Measurements from ENCODE around the gene SDK1.

The SDK1 gene

GRCh38 chr7:3971323-3971722 lies 670.3 kb downstream of the SDK1 start:
- peaks cover 17% of the 10 kb centered on the region for H3K27me3 Mint-ChIP-seq (ENCODE audit: low read depth)
- H3K27ac Mint-ChIP-seq = no peak overlapping the region
- H3K4me3 Mint-ChIP-seq = no peak overlapping the region
- no peak for TF ChIP-seq CTCF (IDR thresholded peaks at IDR 0.05; ENCODE audit: unreplicated experiment in 3 of 3)
- H3K4me1 Mint-ChIP-seq = peaks cover 18% of the 10 kb centered on the region
- peaks cover 6% of the 10 kb centered on the region for H3K9me3 Mint-ChIP-seq
- peaks cover 32% of the 10 kb centered on the region for H3K36me3 Mint-ChIP-seq (ENCODE audit: low read depth)

GRCh38 chr7:3973264-3973663 lies 672.2 kb downstream of the SDK1 start:
- no peak for TF ChIP-seq CTCF (IDR thresholded peaks at IDR 0.05; ENCODE audit: unreplicated experiment in 3 of 3)
- no peak overlapping the region for H3K27ac Mint-ChIP-seq
- peaks cover 42% of the 10 kb centered on the region for H3K36me3 Mint-ChIP-seq (ENCODE audit: low read depth)
- peaks cover 18% of the 10 kb centered on the region for H3K4me1 Mint-ChIP-seq
- peaks cover 15% of the 10 kb centered on the region for H3K9me3 Mint-ChIP-seq
- H3K4me3 Mint-ChIP-seq = no peak overlapping the region
- H3K27me3 Mint-ChIP-seq (ENCODE audit: low read depth) = peaks cover 12% of the 10 kb centered on the region

GRCh38 chr7:3974329-3974728 lies 673.3 kb downstream of the SDK1 start:
- no peak overlapping the region for H3K27ac Mint-ChIP-seq
- H3K4me3 Mint-ChIP-seq = no peak overlapping the region
- H3K4me1 Mint-ChIP-seq = peaks cover 18% of the 10 kb centered on the region
- no peak for TF ChIP-seq CTCF (IDR thresholded peaks at IDR 0.05; ENCODE audit: unreplicated experiment in 3 of 3)
- H3K27me3 Mint-ChIP-seq (ENCODE audit: low read depth) = peaks cover 11% of the 10 kb centered on the region
- peaks cover 42% of the 10 kb centered on the region for H3K36me3 Mint-ChIP-seq (ENCODE audit: low read depth)
- peaks cover 17% of the 10 kb centered on the region for H3K9me3 Mint-ChIP-seq

GRCh38 chr7:3975371-3975770 lies 674.3 kb downstream of the SDK1 start:
- Mint-ChIP-seq H3K27ac (no peak overlapping the region), H3K36me3 (ENCODE audit: low read depth) (peaks cover 44% of the 10 kb centered on the region), H3K9me3 (peaks cover 19% of the 10 kb centered on the region), H3K4me3 (no peak overlapping the region), H3K27me3 (ENCODE audit: low read depth) (peaks cover 8% of the 10 kb centered on the region), H3K4me1 (peaks cover 11% of the 10 kb centered on the region)
- no peak for TF ChIP-seq CTCF (IDR thresholded peaks at IDR 0.05; ENCODE audit: unreplicated experiment in 3 of 3)

- peaks cover 30% of the 10 kb centered on the region for H3K9me3 Mint-ChIP-seq
- H3K4me3 Mint-ChIP-seq = no peak overlapping the region
- H3K27me3 Mint-ChIP-seq (ENCODE audit: low read depth) = no peaks in the 10 kb centered on the region
- H3K36me3 Mint-ChIP-seq (ENCODE audit: low read depth) = peaks cover 38% of the 10 kb centered on the region
- H3K4me1 Mint-ChIP-seq = no peaks in the 10 kb centered on the region
- H3K27ac Mint-ChIP-seq = no peak overlapping the region
- no peak for TF ChIP-seq CTCF (IDR thresholded peaks at IDR 0.05; ENCODE audit: unreplicated experiment in 3 of 3)
These were observed 676.3 kb downstream of the SDK1 start for GRCh38 chr7:3977391-3977790.

- peaks cover 38% of the 10 kb centered on the region for H3K36me3 Mint-ChIP-seq (ENCODE audit: low read depth)
- H3K4me1 Mint-ChIP-seq = no peaks in the 10 kb centered on the region
- H3K4me3 Mint-ChIP-seq = no peak overlapping the region
- no peak overlapping the region for H3K27ac Mint-ChIP-seq
- no peak for TF ChIP-seq CTCF (IDR thresholded peaks at IDR 0.05; ENCODE audit: unreplicated experiment in 3 of 3)
- H3K9me3 Mint-ChIP-seq = peaks cover 30% of the 10 kb centered on the region
- H3K27me3 Mint-ChIP-seq (ENCODE audit: low read depth) = no peaks in the 10 kb centered on the region
These were observed 677.8 kb downstream of the SDK1 start for GRCh38 chr7:3978839-3979238.

Data from nephron (organoid).